PFSK-1 (cell line): ENCODE results near the gene A1CF.

Source experiments
- POLR2AphosphoS5 ChIP-seq: IDR thresholded peaks from 2 replicates; pipeline ENCODE4 v1.6.1; 2012; ENCODE audit warnings: low read depth, mild to moderate bottlenecking, control low read depth, low read length, moderate library complexity
- SIN3A ChIP-seq: IDR thresholded peaks from 2 replicates; pipeline ENCODE4 v1.6.1; 2012; ENCODE audit warnings: mild to moderate bottlenecking, low read length, moderate library complexity, borderline replicate concordance; ENCODE audit not compliant: insufficient read depth
- TAF1 ChIP-seq: IDR thresholded peaks from 2 replicates; pipeline ENCODE4 v1.6.1; 2012; ENCODE audit warnings: low read length, control low read depth, borderline replicate concordance; ENCODE audit not compliant: insufficient read depth
- TF ChIP-seq, protein P1 (sequence below), 2 experiments: IDR thresholded peaks; 2 replicates each; pipeline versions ENCODE4 v1.6.1 to v1.8.0; 2011 to 2012; ENCODE audit warnings: low read depth in 2 of 2, low read length in 2 of 2, control low read depth in 1 of 2, inconsistent platforms in 1 of 2, mild to moderate bottlenecking in 1 of 2, moderate library complexity in 1 of 2; ENCODE audit not compliant: insufficient read depth in 1 of 2

DNA sequence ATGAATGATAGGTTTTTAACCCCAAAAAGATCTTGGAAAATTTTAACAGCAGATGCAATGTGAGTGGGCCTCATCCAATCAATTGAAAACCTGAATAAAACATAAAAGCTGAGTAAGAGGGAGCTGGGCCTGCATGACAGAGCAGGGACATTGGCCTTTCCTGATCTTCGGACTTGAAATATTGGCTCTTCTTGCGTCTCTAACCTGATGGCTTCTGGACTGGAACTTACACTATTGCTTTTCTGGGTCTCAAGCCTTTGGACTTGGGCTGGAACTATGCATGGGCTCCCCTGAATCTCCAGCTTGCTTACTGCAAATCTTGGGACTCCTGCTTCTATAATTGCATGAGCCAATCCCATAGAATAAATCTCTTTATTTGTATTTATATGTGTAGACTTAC, 9.0 kb downstream of the A1CF start:
- TF ChIP-seq POLR2AphosphoS5: no peak
- TF ChIP-seq SIN3A: no peak
- TF ChIP-seq TAF1: no peak
- TF ChIP-seq, protein P1, sequence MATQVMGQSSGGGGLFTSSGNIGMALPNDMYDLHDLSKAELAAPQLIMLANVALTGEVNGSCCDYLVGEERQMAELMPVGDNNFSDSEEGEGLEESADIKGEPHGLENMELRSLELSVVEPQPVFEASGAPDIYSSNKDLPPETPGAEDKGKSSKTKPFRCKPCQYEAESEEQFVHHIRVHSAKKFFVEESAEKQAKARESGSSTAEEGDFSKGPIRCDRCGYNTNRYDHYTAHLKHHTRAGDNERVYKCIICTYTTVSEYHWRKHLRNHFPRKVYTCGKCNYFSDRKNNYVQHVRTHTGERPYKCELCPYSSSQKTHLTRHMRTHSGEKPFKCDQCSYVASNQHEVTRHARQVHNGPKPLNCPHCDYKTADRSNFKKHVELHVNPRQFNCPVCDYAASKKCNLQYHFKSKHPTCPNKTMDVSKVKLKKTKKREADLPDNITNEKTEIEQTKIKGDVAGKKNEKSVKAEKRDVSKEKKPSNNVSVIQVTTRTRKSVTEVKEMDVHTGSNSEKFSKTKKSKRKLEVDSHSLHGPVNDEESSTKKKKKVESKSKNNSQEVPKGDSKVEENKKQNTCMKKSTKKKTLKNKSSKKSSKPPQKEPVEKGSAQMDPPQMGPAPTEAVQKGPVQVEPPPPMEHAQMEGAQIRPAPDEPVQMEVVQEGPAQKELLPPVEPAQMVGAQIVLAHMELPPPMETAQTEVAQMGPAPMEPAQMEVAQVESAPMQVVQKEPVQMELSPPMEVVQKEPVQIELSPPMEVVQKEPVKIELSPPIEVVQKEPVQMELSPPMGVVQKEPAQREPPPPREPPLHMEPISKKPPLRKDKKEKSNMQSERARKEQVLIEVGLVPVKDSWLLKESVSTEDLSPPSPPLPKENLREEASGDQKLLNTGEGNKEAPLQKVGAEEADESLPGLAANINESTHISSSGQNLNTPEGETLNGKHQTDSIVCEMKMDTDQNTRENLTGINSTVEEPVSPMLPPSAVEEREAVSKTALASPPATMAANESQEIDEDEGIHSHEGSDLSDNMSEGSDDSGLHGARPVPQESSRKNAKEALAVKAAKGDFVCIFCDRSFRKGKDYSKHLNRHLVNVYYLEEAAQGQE (IDR thresholded peaks at IDR 0.05; ENCODE audit: insufficient read depth in 1 of 2, low read depth in 2 of 2, low read length in 2 of 2): no peak
